Osteoblast (primary cell): ENCODE data around the gene AMN. TPM values are rescaled to one million over a fixed set of nuclear protein-coding genes. Genes with fewer than 3 reads are reported as not detected.

Experiments used
- DNase-seq: peaks from one replicate; pipeline ENCODE4 v3.0.0; 2011; ENCODE audit warnings: low spot score, mixed read lengths; ENCODE audit not compliant: insufficient read length; ENCODE audit errors: missing footprints
- H2AFZ ChIP-seq: 2 replicates; pipeline ENCODE4 v1.6.0; 2011; ENCODE audit warnings: mild to moderate bottlenecking, low read length
- H3K27ac ChIP-seq: 2 replicates; pipeline ENCODE4 v1.5.1; 2011; ENCODE audit warnings: mild to moderate bottlenecking, low read depth, low read length, moderate library complexity
- H3K27me3 ChIP-seq: 2 replicates; pipeline ENCODE4 v1.6.0; 2012; ENCODE audit warnings: mild to moderate bottlenecking, control low read depth, inconsistent platforms, low read length, moderate library complexity; ENCODE audit not compliant: insufficient read depth
- H3K36me3 ChIP-seq: 2 replicates; pipeline ENCODE4 v1.5.1; 2011; ENCODE audit warnings: mild to moderate bottlenecking, low read length, control low read depth, moderate library complexity; ENCODE audit not compliant: insufficient read depth
- H3K4me1 ChIP-seq: 2 replicates; pipeline ENCODE4 v1.5.1; 2011; ENCODE audit warnings: mild to moderate bottlenecking, low read length, control low read depth, moderate library complexity; ENCODE audit not compliant: insufficient read depth
- H3K4me2 ChIP-seq: 2 replicates; pipeline ENCODE4 v1.6.0; 2011; ENCODE audit warnings: mild to moderate bottlenecking, low read length; ENCODE audit not compliant: insufficient read depth
- H3K4me3 ChIP-seq: fragments of 200-600 bp; sonication (generic); 3 replicates; pipeline ENCODE4 v1.5.1; 2012; ENCODE audit warnings: mild to moderate bottlenecking, low read length, inconsistent platforms; ENCODE audit not compliant: insufficient read depth
- H3K79me2 ChIP-seq: 2 replicates; pipeline ENCODE4 v1.6.0; 2012; ENCODE audit warnings: mild to moderate bottlenecking, low read length, control low read depth, inconsistent platforms; ENCODE audit not compliant: insufficient read depth
- H3K9me3 ChIP-seq: 2 replicates; pipeline ENCODE4 v1.5.1; 2011; ENCODE audit warnings: low read depth, low read length, control low read depth
- H4K20me1 ChIP-seq: 2 replicates; pipeline ENCODE4 v1.6.0; 2012; ENCODE audit warnings: mild to moderate bottlenecking, low read length, control low read depth; ENCODE audit not compliant: insufficient read depth
- total RNA-seq: library from RNA; depleted of rRNA; stranded (reverse); fragments of >200 nt; gene quantifications from 2 replicates; pipeline ENCODE4 v1.2.3, GENCODE V29; 2012
- TF ChIP-seq, protein P1 (sequence below): IDR thresholded peaks from 2 replicates; pipeline ENCODE4 v1.5.1; 2011; ENCODE audit warnings: mild to moderate bottlenecking, low read depth, low read length, moderate library complexity; ENCODE audit errors: extremely low read depth

AMN gene
- total RNA-seq, 1 donor, result under 0.01 TPM

- Histone ChIP-seq H3K4me1 (no peaks in the 10 kb centered on the region), H2AFZ (no peak overlapping the region)
Measured at GRCh38 chr14:102951034-102951433, 28.6 kb downstream of the AMN start.

GRCh38 chr14:102951799-102952198, 29.3 kb downstream of the AMN start:
- Histone ChIP-seq H3K27ac (no peak overlapping the region), H2AFZ (no peak overlapping the region), H3K27me3 (no peaks in the 10 kb centered on the region), H3K79me2 (no peaks in the 10 kb centered on the region), H3K4me3 (no peak overlapping the region), H3K4me2 (no peak overlapping the region), H4K20me1 (peaks cover 17% of the 10 kb centered on the region), H3K36me3 (peaks cover 83% of the 10 kb centered on the region), H3K9me3 (no peaks in the 10 kb centered on the region), H3K4me1 (no peaks in the 10 kb centered on the region)
- no peak for DNase-seq
- TF ChIP-seq, protein P1, sequence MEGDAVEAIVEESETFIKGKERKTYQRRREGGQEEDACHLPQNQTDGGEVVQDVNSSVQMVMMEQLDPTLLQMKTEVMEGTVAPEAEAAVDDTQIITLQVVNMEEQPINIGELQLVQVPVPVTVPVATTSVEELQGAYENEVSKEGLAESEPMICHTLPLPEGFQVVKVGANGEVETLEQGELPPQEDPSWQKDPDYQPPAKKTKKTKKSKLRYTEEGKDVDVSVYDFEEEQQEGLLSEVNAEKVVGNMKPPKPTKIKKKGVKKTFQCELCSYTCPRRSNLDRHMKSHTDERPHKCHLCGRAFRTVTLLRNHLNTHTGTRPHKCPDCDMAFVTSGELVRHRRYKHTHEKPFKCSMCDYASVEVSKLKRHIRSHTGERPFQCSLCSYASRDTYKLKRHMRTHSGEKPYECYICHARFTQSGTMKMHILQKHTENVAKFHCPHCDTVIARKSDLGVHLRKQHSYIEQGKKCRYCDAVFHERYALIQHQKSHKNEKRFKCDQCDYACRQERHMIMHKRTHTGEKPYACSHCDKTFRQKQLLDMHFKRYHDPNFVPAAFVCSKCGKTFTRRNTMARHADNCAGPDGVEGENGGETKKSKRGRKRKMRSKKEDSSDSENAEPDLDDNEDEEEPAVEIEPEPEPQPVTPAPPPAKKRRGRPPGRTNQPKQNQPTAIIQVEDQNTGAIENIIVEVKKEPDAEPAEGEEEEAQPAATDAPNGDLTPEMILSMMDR, result no peak

More at GRCh38 chr14:102951034-102951433, 28.6 kb downstream of the AMN start:
- TF ChIP-seq, protein P1, result no peak
- Histone ChIP-seq H3K9me3 (no peaks in the 10 kb centered on the region), H3K4me3 (no peak overlapping the region), H4K20me1 (peaks cover 17% of the 10 kb centered on the region), H3K36me3 (peaks cover 84% of the 10 kb centered on the region), H3K79me2 (no peaks in the 10 kb centered on the region), H3K27me3 (no peaks in the 10 kb centered on the region), H3K27ac (no peak overlapping the region), H3K4me2 (no peak overlapping the region)
- DNase-seq, result peak; percentile 58

GRCh38 chr14:102952276-102952675, 29.8 kb downstream of the AMN start:
- no peak overlapping the region for H3K4me2 ChIP-seq
- H4K20me1 ChIP-seq, result peaks cover 17% of the 10 kb centered on the region
- no peak overlapping the region for H3K4me3 ChIP-seq
- no peaks in the 10 kb centered on the region for H3K27me3 ChIP-seq
- no peak for DNase-seq
- H3K36me3 ChIP-seq, result peaks cover 80% of the 10 kb centered on the region
- H3K79me2 ChIP-seq, result no peaks in the 10 kb centered on the region
- no peak overlapping the region for H3K27ac ChIP-seq
- TF ChIP-seq, protein P1, result no peak
- H3K4me1 ChIP-seq, result no peaks in the 10 kb centered on the region
- no peaks in the 10 kb centered on the region for H3K9me3 ChIP-seq
- H2AFZ ChIP-seq, result no peak overlapping the region

DNA sequence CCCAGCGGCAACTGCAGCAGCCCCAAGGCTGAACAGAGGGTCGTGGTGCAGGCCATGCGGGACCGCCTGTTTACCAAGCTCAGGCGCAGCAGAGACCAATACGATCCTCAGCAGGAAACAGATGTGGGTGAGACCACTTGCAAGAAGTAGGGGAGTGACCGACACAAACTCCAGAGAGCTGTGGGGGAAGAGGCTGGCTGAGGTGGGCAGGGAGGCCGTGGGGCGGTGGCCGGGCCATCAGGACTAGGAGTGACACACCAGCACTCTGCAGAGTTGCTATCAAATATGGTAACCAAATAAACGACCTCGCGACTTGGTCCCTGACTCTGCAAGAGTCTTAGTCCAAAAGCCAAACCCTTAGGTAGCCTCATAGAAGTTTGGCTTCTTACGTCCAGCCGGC, 30.6 kb downstream of the AMN start:
- TF ChIP-seq, protein P1, result no peak
- no peaks in the 10 kb centered on the region for H3K9me3 ChIP-seq
- H3K27me3 ChIP-seq, result no peaks in the 10 kb centered on the region
- H3K79me2 ChIP-seq, result no peaks in the 10 kb centered on the region
- peak; percentile 79 for DNase-seq
- no peak overlapping the region for H2AFZ ChIP-seq
- no peak overlapping the region for H3K4me3 ChIP-seq
- H3K4me2 ChIP-seq, result no peak overlapping the region
- peaks cover 83% of the 10 kb centered on the region for H3K36me3 ChIP-seq
- H3K27ac ChIP-seq, result no peak overlapping the region
- H4K20me1 ChIP-seq, result peaks cover 13% of the 10 kb centered on the region
- no peaks in the 10 kb centered on the region for H3K4me1 ChIP-seq
